Epidermal melanocyte (primary cell): ENCODE measurements around the gene CREB3.

ENCODE experiments used
- DNase-seq: peaks from one replicate; pipeline ENCODE4 v3.0.0; 2011; ENCODE audit warnings: low spot score; ENCODE audit not compliant: insufficient read length

The CREB3 gene

GRCh38 chr9:35732185-35732799 is at the start of gene CREB3, which contains the start of gene TLN1:
CREB3 (plus strand) TSS chr9:35732666; CDS start chr9:35732773, 107 bp downstream.
TLN1 (minus strand) TSS chr9:35732195; CDS start chr9:35725694, 6,501 bp downstream.
- peak; percentile 88 for DNase-seq

GRCh38 chr9:35683323-35683722 is 49.1 kb upstream of the CREB3 start:
- no peak for DNase-seq

GRCh38 chr9:35684921-35685320 is 47.5 kb upstream of the CREB3 start:
- DNase-seq, result no peak

GRCh38 chr9:35685506-35685905 is 47.0 kb upstream of the CREB3 start:
- no peak for DNase-seq

- DNase-seq, result no peak
Observed at GRCh38 chr9:35686222-35687203, 46.0 kb upstream of the CREB3 start.

GRCh38 chr9:35687306-35687705 is 45.2 kb upstream of the CREB3 start:
- no peak for DNase-seq

GRCh38 chr9:35687972-35688557 is 44.4 kb upstream of the CREB3 start:
- DNase-seq, result no peak

GRCh38 chr9:35688558-35689541 is 43.6 kb upstream of the CREB3 start:
- DNase-seq, result no peak

GRCh38 chr9:35689542-35690293 is 42.7 kb upstream of the CREB3 start, which contains the start of gene TPM2:
TPM2 (minus strand) TSS chr9:35689925; CDS start chr9:35689817, 108 bp downstream.
- DNase-seq, result no peak

- no peak for DNase-seq
Observed at GRCh38 chr9:35690294-35690613, 42.2 kb upstream of the CREB3 start.

GRCh38 chr9:35690614-35691333 is 41.7 kb upstream of the CREB3 start:
- DNase-seq, result peak; percentile 65

- no peak for DNase-seq
Observed at GRCh38 chr9:35691334-35691650, 41.2 kb upstream of the CREB3 start.

GRCh38 chr9:35691757-35692301 is 40.6 kb upstream of the CREB3 start:
- DNase-seq, result no peak

GRCh38 chr9:35695943-35696401 is 36.5 kb upstream of the CREB3 start:
- DNase-seq, result no peak

- peak; percentile 34 for DNase-seq
Observed at GRCh38 chr9:35696520-35697215, 35.8 kb upstream of the CREB3 start.

GRCh38 chr9:35697486-35697885 is 35.0 kb upstream of the CREB3 start:
- no peak for DNase-seq

- no peak for DNase-seq
Observed at GRCh38 chr9:35698231-35698630, 34.2 kb upstream of the CREB3 start.

- DNase-seq, result no peak
Observed at GRCh38 chr9:35700031-35700430, 32.4 kb upstream of the CREB3 start.

- no peak for DNase-seq
Observed at GRCh38 chr9:35700942-35701341, 31.5 kb upstream of the CREB3 start.
